GM21367 (cell line): ENCODE results near the gene CPN2.

Experiments used
- ATAC-seq: cut with Tn5 transposase; IDR thresholded peaks from one replicate; pipeline ENCODE4 v1.9.1; 2021; ENCODE audit not compliant: unreplicated experiment

The CPN2 gene

DNA sequence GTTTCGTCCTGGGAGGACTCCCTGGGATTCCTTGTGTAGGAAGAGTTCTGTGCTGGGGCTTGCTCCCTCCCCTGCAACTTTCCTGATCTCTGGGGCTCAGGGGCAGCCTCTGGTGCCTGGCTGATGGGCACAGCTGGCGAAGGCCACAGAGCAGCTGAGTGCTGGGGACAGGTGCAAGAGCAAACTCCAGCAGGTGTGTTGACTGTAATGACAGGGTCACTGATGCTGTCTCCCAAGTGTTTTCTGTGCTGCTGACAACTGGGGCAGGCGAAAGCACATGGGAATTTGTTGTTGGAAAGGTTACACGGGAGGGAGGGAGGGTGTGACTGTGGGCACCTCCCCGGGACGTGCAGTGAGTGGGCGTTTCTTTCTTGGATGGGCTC lies 21.6 kb downstream of the CPN2 start:
- ATAC-seq: no peak

GRCh38 chr3:194328942-194329582 lies 22.1 kb downstream of the CPN2 start:
- no peak for ATAC-seq

DNA sequence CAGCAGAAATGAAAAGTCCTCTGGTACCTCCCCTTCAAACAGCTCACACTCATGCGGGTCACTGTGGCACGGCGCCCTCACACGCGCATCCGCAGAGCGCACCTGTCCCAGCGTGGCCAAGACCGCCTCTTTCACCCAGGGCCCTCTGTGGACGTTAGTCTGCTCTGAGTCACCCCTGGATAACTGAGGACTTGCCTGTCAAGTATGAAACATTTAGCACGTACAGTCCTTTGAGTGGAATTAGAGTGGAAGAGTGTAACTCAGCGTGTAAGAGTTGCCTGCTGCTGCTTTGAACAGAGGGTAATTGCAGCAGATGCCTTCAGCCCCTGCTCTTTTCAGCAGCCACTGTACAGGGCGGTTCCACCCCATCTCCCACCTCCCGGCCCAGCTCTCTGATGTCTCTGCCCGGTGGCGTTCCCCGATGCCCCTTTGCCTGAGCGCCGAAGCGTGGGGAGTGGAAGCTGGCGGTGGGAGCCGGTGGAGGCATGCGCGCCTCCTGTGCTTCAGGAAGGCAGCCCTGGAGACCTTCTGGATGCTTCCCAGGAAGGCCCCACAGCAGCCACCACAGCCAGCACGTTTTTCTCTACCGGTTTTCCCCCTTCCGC lies 23.0 kb downstream of the CPN2 start:
- ATAC-seq: no peak

- no peak for ATAC-seq
Measured at GRCh38 chr3:194327218-194328052, 23.7 kb downstream of the CPN2 start.

- ATAC-seq: no peak
Measured at GRCh38 chr3:194326968-194327217, 24.2 kb downstream of the CPN2 start.

GRCh38 chr3:194326192-194326967 lies 24.7 kb downstream of the CPN2 start:
- ATAC-seq: no peak

- no peak for ATAC-seq
Measured at GRCh38 chr3:194325424-194326153, 25.5 kb downstream of the CPN2 start.

GRCh38 chr3:194324823-194325327 lies 26.3 kb downstream of the CPN2 start:
- no peak for ATAC-seq

- no peak for ATAC-seq
Measured at GRCh38 chr3:194323785-194324735, 27.1 kb downstream of the CPN2 start.

DNA sequence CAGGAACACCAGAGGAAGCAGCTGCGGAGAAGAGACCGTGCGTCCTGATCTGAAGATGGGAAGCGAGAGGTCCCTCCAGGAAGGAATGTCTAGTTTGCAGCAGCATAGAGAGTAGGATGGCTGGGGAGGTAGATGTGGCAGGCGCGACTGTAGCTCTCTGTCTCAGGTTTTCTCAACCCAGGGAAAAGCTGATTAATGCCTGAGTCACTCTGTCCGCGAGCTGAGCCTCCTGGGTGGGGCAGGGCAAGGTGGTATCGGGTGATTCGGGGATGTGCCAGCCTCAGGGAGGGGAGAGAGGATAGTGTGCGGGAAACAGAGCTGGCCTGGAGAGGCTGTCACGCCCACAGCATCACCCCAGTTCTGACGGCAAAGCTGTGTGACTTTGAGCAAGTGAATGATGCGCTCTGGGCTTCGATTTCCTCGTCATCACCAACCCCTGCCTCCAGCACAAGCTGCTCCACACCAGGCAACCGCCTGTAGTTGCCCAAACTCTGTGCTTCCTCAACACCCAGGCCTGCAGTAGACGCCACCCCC lies 28.4 kb downstream of the CPN2 start:
- no peak for ATAC-seq

GRCh38 chr3:194321693-194322640 lies 29.2 kb downstream of the CPN2 start:
- ATAC-seq: no peak

DNA sequence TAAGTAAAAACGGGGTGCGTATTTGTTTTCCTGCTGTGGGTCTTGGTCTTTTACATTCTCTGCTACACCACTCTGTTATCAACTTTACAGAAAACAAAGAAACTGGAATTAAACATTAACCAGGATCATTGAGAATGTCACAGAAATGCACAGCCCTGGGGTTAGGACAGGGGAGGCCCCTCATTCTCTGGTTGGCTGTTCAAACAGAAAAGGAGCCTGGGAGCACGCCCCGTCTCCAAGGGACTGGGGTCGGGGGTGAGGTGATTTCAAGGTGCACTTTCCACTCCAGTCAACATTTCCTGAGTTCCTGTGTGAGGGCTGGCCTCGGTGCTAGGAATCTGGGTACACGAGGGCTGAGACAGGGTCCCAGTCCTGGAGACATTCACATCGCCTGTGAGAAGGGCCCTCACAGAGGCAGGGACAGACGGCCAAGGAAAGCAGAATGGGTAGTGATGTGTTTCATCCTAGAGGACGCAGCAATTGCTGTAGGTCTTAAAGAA lies 30.3 kb downstream of the CPN2 start:
- ATAC-seq: no peak

GRCh38 chr3:194320100-194320499 lies 31.0 kb downstream of the CPN2 start:
- ATAC-seq: no peak

GRCh38 chr3:194318511-194319161 lies 32.5 kb downstream of the CPN2 start:
- ATAC-seq: no peak

DNA sequence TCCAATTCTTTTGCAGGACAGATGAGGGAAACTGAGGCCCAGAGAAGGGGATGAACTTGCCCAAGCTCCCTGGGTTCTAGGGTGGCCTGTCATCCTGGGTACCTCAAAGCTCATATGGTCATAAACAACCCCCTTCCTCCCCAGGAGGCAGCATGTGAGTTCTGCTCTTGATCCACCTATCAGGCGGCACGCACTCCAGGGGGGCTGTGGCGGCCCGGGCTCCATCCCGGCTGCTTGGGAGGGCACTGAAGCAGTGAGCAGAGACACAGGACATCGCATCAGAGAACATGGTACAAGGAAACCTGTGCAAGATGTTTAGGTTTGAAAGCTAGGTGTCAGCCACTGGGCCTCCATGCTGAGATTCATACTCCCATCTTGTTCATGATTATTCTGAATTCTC lies 34.2 kb downstream of the CPN2 start:
- no peak for ATAC-seq

DNA sequence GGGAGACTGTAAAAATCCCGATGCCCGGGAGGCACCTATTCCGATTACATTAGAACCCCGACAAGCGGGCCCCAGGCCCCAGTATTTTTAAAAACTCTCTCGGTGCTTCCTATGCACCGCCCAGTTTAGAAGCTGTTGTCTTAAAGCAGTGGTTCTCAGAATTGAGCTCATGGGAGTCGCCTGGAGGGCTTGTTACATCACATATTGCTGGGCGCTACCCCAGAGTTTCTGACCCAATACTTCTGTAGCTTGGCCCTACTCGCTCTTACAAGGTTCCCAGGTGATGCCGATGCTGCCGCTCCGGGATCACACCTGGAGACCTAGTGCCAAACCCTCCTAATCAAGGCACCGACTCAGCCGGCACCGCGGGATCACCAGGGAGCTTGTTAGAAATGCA lies 35.2 kb downstream of the CPN2 start:
- no peak for ATAC-seq

GRCh38 chr3:194315088-194315964 lies 35.8 kb downstream of the CPN2 start:
- ATAC-seq: peak; percentile 86
